HFF-Myc (cell line): ENCODE results near the gene SMIM5.

ENCODE experiments used
- DNase-seq: peaks from one replicate; pipeline ENCODE4 v3.0.0-alpha.2; 2011; ENCODE audit warnings: low read depth; ENCODE audit errors: extremely low read depth
- H3K4me3 ChIP-seq: replicated peaks from 2 replicates; pipeline ENCODE4 v1.5.1; 2011; ENCODE audit warnings: low read depth, mild to moderate bottlenecking, control low read depth, low read length
- TF ChIP-seq, protein P1 (sequence below): IDR thresholded peaks from 2 replicates; pipeline ENCODE4 v1.5.1; 2012; ENCODE audit warnings: mild to moderate bottlenecking, low read depth, low read length, control low read depth; ENCODE audit errors: missing control alignments

SMIM5 gene

DNA sequence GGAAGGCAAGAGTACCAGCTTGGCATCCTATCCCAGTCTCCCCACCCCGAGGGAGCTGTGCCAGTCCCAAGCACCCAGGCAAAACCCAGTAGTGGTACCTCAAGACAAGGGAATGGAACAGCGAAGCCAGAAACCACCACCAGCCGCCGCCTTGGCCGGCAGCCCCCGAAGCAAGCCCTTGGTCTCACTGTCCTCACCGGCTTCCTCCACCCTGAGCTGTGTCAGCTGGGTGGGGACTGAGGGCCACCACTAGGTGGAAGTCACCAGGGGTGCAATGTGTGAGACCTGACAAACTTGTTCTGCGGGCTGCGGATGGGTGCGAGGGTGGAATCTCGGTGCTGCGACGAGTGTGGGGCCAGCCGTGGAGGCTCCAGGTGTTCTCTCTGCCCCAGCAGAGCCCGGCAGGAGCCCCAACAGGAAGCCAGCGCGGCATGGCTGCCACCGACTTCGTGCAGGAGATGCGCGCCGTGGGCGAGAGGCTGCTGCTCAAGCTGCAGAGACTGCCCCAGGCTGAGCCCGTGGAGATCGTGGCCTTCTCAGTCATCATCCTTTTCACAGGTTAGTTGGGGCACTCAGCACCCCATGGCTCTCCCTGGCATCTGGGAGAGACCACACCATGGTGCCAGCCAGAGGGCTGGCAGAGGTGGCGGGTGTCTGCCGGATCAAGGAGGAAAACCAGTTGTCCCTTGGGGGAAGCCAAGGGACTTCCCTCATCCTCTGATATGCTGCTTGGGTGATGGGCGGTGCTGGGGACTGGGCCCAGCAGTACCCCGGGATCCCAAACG is 6.7 kb downstream of the SMIM5 start:
- no peak overlapping the region for H3K4me3 ChIP-seq
- TF ChIP-seq, protein P1, sequence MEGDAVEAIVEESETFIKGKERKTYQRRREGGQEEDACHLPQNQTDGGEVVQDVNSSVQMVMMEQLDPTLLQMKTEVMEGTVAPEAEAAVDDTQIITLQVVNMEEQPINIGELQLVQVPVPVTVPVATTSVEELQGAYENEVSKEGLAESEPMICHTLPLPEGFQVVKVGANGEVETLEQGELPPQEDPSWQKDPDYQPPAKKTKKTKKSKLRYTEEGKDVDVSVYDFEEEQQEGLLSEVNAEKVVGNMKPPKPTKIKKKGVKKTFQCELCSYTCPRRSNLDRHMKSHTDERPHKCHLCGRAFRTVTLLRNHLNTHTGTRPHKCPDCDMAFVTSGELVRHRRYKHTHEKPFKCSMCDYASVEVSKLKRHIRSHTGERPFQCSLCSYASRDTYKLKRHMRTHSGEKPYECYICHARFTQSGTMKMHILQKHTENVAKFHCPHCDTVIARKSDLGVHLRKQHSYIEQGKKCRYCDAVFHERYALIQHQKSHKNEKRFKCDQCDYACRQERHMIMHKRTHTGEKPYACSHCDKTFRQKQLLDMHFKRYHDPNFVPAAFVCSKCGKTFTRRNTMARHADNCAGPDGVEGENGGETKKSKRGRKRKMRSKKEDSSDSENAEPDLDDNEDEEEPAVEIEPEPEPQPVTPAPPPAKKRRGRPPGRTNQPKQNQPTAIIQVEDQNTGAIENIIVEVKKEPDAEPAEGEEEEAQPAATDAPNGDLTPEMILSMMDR = no peak
- no peak for DNase-seq

DNA sequence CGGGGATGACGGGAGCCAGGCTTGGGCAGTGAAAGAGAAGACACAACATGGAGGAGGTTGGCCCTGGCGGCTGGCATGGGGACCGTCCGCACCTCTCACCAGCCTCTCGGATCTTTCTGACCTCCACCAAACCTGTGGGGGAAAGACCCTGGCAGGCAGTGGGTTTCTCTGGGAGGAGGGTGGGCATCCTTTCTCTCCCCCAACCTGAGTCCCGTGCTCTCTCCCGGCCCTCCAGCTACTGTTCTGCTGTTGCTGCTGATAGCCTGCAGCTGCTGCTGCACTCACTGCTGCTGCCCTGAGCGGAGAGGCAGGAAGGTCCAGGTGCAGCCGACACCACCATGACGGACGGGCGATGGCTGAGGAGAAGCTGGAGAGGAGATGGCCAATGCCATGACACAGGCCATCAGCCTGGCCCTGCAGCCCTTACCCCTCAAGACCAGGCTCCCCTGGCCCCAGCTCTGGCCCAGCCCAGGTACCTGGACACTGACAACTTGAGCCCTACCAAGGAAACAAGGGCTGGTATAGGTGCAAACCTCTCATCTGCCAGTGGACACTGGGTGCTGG is 7.4 kb downstream of the SMIM5 start:
- TF ChIP-seq, protein P1 = no peak
- H3K4me3 ChIP-seq = no peak overlapping the region

DNA sequence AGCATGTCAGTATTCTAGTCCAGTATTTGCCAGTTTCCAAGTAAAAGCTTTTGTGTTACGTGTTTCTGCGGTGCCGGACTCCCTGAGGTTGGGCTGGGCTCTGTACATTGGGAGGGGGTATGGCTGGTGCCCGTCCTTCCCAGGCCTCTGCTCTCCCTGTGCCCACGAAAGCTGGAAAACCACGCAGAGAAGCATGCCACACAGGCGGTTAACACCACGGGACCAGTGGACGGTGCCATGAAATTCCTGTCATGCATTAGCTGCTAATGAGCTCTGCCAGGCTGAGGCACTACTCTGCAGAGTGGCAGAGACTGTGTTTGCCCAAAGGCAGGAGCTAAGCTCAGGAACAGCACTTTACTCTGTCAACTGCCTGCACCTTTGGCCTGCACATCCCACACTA is 8.1 kb downstream of the SMIM5 start:
- no peak overlapping the region for H3K4me3 ChIP-seq
- TF ChIP-seq, protein P1 = no peak
- DNase-seq = no peak

More for the DNA sequence above, 7.4 kb downstream of the SMIM5 start:
- DNase-seq = no peak

DNA sequence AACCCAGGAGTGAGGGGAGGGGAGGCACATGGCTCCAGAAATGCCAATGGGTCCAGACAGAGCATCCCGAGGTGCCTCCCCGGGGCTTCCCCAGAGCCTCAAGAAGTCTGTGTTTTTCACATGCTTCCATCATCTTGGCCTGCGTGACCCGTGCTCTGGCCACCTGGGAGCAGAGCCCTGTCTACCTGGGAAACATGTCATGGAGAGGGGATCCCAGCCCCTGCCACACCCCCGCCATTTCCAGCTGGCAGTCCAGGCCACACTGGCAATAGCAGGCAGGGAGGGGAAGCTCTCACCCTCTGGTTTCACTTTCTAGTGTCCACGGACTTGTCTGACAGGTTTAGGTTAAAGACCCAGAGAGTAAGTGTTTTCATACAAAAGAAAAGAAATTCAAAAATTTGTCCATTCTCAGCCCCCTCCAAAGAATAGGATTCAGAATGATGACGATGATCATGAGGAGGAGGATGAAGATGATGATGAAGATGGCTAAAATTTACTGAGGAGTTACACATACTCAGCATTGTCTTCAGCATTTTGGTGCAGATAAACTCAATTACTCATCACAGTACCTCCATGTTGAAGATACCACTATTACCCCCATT is 9.0 kb downstream of the SMIM5 start:
- DNase-seq = no peak
- no peak overlapping the region for H3K4me3 ChIP-seq
- TF ChIP-seq, protein P1 = no peak

DNA sequence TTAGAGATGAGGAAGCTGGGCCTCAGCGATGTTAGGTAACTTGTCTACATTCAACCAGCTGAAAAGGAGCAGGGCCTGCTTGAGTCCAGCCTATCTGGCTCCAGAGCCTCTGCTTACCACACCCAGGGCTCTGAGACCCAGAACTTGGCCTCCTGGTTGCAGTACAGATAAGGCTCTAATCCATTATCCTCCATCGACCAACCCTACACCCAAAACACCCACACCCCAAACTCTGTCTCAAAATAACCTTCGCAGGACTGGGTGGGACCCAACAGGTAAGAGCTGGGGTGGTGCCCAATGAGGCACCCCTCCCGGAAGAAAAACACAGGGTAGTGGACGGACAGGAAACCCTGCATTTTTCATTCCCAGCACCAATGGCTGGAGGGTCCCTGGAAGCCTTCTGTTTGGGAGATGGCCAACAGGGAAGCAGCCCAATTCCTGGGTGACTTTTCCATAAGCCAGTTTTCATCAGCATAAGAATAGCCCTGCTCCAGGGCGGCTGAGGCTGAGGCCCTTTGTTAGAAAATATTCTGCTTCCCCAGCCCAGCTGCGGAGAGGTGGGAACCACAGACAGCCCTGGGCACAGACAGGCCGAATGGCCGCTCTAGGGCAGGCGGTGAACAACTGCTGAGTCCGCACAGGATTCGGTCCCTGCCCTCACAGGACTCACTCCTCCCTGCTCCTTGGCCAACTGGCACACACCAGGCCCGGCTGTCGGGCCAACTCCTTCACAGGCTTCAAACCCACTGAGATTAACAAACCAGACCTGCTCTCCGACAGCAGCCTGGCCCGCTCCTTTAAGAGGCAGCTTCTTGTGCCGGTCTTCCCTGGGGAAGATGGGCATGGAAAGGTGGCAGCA is 9.8 kb downstream of the SMIM5 start:
- no peak overlapping the region for H3K4me3 ChIP-seq
- TF ChIP-seq, protein P1 = no peak
- DNase-seq = no peak

DNA sequence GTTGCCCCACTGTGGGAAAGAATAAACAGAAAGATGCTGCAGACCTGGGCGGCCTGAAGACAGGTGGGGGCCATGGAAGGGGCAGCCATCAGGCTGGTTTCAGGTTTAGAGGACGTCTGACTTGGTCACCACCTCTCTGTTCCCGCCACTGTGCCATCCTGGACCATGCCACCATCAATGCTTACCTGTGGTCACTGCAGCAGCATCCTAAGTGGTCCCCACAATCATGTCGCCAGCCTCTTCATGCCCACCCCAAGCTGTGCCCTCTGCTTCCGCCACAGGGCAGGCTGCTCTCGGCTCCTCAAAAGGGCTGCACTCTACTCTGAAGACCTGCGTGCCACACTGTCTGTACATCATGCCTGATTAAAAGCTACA is 10.4 kb downstream of the SMIM5 start:
- DNase-seq = no peak
- TF ChIP-seq, protein P1 = no peak
- no peak overlapping the region for H3K4me3 ChIP-seq
